ENCODE measurements around the gene PADI6. TPM values are rescaled to one million over a fixed set of nuclear protein-coding genes. Genes with fewer than 3 reads are reported as not detected.

PADI6 gene
- total and polyA plus RNA-seq, 9 of the 15 experiments (the other 6 are each of a cell fraction or from before 2014, with no cell fraction given), result not detected

- TF ChIP-seq, protein P1, sequence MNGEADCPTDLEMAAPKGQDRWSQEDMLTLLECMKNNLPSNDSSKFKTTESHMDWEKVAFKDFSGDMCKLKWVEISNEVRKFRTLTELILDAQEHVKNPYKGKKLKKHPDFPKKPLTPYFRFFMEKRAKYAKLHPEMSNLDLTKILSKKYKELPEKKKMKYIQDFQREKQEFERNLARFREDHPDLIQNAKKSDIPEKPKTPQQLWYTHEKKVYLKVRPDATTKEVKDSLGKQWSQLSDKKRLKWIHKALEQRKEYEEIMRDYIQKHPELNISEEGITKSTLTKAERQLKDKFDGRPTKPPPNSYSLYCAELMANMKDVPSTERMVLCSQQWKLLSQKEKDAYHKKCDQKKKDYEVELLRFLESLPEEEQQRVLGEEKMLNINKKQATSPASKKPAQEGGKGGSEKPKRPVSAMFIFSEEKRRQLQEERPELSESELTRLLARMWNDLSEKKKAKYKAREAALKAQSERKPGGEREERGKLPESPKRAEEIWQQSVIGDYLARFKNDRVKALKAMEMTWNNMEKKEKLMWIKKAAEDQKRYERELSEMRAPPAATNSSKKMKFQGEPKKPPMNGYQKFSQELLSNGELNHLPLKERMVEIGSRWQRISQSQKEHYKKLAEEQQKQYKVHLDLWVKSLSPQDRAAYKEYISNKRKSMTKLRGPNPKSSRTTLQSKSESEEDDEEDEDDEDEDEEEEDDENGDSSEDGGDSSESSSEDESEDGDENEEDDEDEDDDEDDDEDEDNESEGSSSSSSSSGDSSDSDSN (IDR thresholded peaks at IDR 0.05; ENCODE audit: borderline replicate concordance in 1 of 2, low read depth in 2 of 2, low read length in 2 of 2), result 0 out of 4 replicates have a peak, but pooled peaks of 1 of the 2 experiments have one; percentile 81
- TF ChIP-seq TEAD1 (CRISPR knock-in tag; IDR thresholded peaks at IDR 0.05) (peak in 1 of 2 experiments; percentile 83; a peak in 1 of 4 replicates), HNRNPUL1 (IDR thresholded peaks at IDR 0.05; ENCODE audit: low read length) (no peak), TCF7 (IDR thresholded peaks at IDR 0.05; ENCODE audit: borderline replicate concordance) (no peak), RAD51 (IDR thresholded peaks at IDR 0.05; ENCODE audit: borderline replicate concordance, low read depth) (no peak), CBX3 (IDR thresholded peaks at IDR 0.05; ENCODE audit: borderline replicate concordance in 1 of 2, low read length in 2 of 2) (no peak), ZNF253 (CRISPR knock-in tag; conservative IDR thresholded peaks at IDR 0.05) (no peak), ZNF274 (IDR thresholded peaks at IDR 0.05; ENCODE audit: borderline replicate concordance, low read depth, low read length) (no peak), SUPT5H (IDR thresholded peaks at IDR 0.05) (peak; percentile 55), SREBF1 (IDR thresholded peaks at IDR 0.05; ENCODE audit: borderline replicate concordance, low read depth, low read length) (no peak), ZNF280A (IDR thresholded peaks at IDR 0.05; ENCODE audit: low read depth, partially characterized antibody) (no peak), ASH1L (IDR thresholded peaks at IDR 0.05; ENCODE audit: borderline replicate concordance, low read depth, partially characterized antibody) (no peak), ZNF174 (CRISPR knock-in tag; IDR thresholded peaks at IDR 0.05) (no peak), HMG20B (CRISPR knock-in tag; IDR thresholded peaks at IDR 0.05) (no peak), ZNF212 (CRISPR knock-in tag; IDR thresholded peaks at IDR 0.05) (no peak), PCBP2 (IDR thresholded peaks at IDR 0.05; ENCODE audit: low read depth, low read length, poor library complexity, severe bottlenecking) (peak; percentile 33), SAP30 (IDR thresholded peaks at IDR 0.05; ENCODE audit: borderline replicate concordance, insufficient read depth, low read depth, low read length, poor library complexity, severe bottlenecking) (peak; percentile 75), ZFP1 (CRISPR knock-in tag; IDR thresholded peaks at IDR 0.05) (0 out of 2 replicates have a peak, but pooled peaks have one; percentile 37), ZNF232 (CRISPR knock-in tag; IDR thresholded peaks at IDR 0.05) (no peak), SMARCE1 (IDR thresholded peaks at IDR 0.05) (no peak), SMARCB1 (IDR thresholded peaks at IDR 0.05; ENCODE audit: insufficient read length, low read depth) (no peak)
- TF ChIP-seq, protein P2, sequence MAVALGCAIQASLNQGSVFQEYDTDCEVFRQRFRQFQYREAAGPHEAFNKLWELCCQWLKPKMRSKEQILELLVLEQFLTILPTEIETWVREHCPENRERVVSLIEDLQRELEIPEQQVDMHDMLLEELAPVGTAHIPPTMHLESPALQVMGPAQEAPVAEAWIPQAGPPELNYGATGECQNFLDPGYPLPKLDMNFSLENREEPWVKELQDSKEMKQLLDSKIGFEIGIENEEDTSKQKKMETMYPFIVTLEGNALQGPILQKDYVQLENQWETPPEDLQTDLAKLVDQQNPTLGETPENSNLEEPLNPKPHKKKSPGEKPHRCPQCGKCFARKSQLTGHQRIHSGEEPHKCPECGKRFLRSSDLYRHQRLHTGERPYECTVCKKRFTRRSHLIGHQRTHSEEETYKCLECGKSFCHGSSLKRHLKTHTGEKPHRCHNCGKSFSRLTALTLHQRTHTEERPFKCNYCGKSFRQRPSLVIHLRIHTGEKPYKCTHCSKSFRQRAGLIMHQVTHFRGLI (CRISPR knock-in tag; IDR thresholded peaks at IDR 0.05), result no peak
Observed at GRCh38 chr1:17438318-17439249, 66.6 kb downstream of the PADI6 start (continued).
